ACHN (cell line): ENCODE measurements around the gene WASF1.

Source experiments
- DNase-seq: peaks from one replicate; pipeline ENCODE4 v3.0.0-alpha.2; 2015
- in situ Hi-C: cut with HindIII; loops from 2 replicates; pipeline ENCODE4 v1.10.0; 2017; ENCODE audit warnings: low sequenced_read_pairs, low pct_ligation_motif_present, low pct_unique_long_range_greater_than_20kb

The WASF1 gene

DNA sequence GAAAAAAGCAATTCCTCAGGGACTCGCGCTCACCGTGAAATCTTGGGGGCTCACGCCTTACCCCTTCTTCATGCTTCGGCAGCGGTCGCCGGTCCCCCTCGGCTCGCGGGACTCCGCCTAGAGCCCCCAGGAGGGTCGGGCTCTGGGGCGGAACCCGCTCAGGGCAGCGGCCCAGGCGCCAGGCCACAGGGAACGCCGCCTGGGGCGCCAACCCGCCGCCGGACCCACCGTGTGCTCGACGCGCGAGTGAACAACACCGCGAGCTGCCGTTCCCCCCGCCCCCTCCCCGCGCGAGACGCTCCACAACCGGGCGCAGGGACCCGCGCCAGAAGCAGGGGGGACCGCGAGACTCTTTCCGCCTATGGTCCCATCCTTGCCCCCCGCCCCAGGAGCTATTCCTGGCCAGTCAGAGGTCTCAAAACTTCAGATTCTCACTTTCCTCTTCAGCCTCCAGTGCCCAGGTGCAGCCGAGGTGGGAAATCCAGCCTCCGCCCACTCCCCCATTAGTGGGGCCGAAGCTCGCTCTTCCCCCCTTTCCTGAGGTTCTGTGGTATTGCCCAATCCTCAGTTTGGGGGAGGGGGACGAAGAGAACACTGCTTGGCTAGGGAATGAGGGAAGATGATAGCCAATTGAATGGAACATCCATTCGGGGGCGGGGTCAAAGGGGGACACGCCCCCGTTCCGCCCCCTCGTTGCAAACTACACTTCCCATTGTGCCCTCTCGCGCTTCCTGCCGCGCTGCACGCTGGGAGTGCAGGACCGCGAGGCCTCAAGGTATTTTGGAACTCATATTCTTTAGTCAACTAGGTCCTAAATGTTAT, at the start of gene WASF1:
WASF1 (minus strand) TSS at position 265 of the 822 bp plus-strand sequence. CDS start 52,069 bp downstream, outside the sequence.
- in situ Hi-C loops: no loop called here
- peak; percentile 96 for DNase-seq

DNA sequence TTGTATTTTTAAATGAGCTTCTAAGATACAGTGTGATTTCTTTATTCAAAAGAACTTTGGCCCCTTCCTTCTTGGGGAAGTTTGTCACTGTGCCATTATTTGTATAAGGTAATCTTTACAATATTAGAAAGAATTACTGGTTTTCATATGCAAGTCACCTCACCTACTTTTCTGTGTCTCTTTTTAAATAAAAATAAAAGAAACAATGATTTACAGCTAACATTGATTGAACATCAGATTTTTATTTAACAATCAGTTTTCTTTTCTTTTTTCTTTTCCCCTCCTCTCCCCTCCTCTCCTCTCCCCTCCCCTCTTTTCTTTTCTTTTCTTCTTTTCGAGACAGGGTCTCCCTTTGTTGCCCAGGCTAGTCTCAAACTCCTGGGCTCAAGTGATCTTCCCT, 46.8 kb upstream of the WASF1 start:
- in situ Hi-C loops: no loop called here
- no peak for DNase-seq

DNA sequence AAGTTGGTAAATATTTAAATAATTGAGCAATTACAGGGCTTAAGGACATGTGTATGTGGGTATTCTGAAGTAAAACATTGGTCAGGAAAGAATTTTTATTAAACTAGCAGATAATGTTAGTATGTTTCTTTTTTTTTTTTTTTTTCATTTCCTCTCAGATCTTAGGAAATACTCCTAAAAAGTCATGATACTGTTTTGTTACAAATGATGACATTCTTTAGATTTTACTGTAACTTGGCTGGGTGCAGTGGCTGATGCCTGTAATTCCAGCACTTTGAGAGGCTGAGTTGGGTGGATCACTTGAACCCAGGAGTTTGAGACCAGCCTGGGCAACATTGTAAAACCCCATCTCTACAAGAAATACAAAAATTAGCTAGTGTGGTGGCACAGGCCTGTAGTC, 42.3 kb upstream of the WASF1 start:
- no peak for DNase-seq
- in situ Hi-C loops: no loop called here

GRCh38 chr6:110217266-110217665, 37.8 kb upstream of the WASF1 start:
- DNase-seq: no peak
- in situ Hi-C loops: no loop called here

GRCh38 chr6:110216140-110216539, 36.7 kb upstream of the WASF1 start:
- DNase-seq: no peak
- in situ Hi-C loops: no loop called here

GRCh38 chr6:110214338-110214737, 34.9 kb upstream of the WASF1 start:
- in situ Hi-C loops: no loop called here
- peak; percentile 7 for DNase-seq

GRCh38 chr6:110211753-110212152, 32.3 kb upstream of the WASF1 start:
- no peak for DNase-seq
- in situ Hi-C loops: no loop called here

GRCh38 chr6:110207652-110208051, 28.2 kb upstream of the WASF1 start:
- in situ Hi-C loops: no loop called here
- no peak for DNase-seq

GRCh38 chr6:110201151-110201884, 21.8 kb upstream of the WASF1 start:
- in situ Hi-C loops: no loop called here
- no peak for DNase-seq

GRCh38 chr6:110198561-110198960, 19.1 kb upstream of the WASF1 start:
- in situ Hi-C loops: no loop called here
- no peak for DNase-seq

- in situ Hi-C loops: no loop called here
- no peak for DNase-seq
These were observed 17.4 kb upstream of the WASF1 start for GRCh38 chr6:110196874-110197273.

DNA sequence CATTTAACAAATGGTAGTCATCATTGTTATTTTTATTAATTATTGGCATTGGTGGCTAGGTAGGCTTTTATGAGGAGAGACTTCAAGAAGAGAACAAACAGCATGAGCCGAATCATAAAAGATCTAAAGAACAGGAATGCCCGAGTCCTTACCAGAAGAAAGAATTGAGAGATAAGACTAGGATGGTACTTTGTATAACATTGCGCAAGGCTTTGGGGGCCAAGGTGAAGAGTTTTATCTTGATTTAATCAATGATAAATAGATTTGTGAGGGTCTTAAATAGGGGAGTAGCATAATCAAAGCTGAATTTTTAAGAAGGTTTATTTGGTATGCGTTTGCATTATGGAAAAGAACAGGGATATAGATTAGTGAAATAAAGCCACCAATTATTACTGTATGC, 16.2 kb upstream of the WASF1 start:
- in situ Hi-C loops: no loop called here
- DNase-seq: no peak

DNA sequence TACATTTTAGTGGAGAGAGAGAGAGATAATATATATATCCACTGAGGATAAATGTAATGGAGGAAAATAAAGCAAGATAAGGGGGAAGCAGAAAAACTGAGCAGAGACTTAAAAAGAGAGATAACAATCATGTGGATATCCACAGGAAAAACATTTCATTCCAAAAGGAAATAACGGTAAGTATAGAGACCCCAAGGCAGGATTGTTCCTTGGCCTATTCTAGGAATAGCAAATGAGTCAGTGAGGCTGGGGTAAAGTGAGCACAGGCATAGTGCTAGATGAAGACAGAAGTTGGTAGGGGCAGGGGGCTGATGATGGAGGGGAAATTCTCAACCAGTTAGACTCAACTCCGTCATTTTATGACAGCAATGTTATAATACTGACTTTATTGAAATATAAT, 12.0 kb upstream of the WASF1 start:
- in situ Hi-C loops: no loop called here
- no peak for DNase-seq

GRCh38 chr6:110190726-110191125, 11.3 kb upstream of the WASF1 start:
- in situ Hi-C loops: no loop called here
- no peak for DNase-seq

DNA sequence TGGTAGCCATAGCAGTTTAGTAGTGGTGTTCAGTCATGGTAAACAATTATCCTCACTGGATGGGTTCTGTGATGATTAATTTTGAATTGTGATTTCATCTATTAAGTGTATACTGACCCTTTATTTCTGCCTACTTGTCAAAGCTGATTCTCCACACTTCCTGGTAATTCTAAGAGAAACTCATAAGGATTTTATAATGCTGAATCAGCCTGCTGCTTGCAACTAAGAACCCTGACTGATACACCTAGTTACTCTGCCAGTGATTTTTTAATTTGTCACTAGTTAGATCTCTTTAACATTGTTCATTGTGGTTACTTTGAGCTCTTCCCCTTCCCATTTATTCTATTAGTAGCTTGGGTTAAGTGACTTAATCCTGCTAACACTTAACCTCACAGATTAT, 9.3 kb upstream of the WASF1 start:
- in situ Hi-C loops: no loop called here
- DNase-seq: no peak

DNA sequence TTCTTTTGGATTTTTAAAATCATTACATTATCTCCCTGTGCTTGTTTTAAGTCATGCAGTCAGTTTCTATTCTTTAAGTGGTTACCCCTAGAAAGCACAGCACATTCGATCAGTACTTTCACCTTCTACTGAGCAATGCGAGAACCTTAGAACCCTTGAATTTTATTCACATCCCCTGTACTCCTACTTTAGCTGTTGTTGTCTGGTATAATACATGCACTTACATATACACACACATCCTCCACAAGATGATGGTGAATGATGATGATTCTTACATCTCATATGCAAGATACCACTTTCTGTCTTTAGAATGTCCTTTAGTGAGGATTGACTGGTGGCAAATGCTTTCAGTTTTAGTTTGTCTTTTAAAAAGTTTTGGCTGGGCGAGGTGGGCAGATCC, 6.4 kb upstream of the WASF1 start:
- in situ Hi-C loops: no loop called here
- no peak for DNase-seq

- in situ Hi-C loops: no loop called here
- DNase-seq: no peak
These were observed 3.9 kb upstream of the WASF1 start for GRCh38 chr6:110183292-110183885.

DNA sequence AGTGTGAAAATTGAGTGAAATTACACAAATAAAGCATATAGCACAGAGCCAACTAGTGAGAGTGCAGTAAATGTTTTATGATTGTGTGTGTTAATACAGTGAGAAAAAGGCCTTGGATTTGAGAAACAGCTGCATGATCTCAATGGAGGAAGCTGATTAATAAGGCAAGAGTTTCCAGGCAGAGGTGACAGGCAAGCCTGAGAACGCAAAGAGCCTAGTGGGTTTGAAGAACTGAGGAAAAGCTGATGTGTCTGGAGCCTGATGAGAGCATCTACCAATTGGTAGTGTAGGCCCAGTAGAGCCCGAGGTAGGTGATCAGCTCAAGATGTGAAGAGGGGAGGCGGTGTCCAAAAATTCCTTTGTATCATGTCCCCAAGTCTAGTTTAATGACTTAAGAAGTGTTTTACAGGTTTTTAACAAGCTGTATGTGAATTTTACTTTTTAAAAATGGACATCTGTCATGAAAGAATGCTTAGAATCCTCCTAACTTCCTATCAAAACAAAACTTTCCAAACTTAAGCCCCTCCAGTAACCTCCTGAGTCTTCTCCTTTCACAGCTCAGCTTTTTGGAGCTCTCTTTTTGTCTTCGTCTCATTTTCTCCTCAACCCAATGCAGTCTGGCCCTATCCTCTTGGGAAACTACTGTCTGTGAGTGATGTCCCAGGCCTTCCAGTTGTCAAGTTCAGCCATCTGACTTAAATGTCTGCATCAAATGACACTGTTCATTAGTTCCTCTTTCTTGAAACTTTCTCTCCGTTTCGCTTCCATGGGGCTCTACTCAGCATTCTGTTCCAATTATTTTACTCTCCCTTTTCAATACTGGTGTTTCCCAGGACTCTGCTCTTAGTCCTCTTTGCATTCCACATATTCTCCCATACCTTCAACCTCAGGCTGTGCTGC, 1.9 kb upstream of the WASF1 start:
- no peak for DNase-seq
- in situ Hi-C loops: no loop called here
